Keratinocyte (primary cell): ENCODE data around the gene LRRC73. TPM values are rescaled to one million over a fixed set of nuclear protein-coding genes. Genes with fewer than 3 reads are reported as not detected.

Experiments
- DNase-seq: peaks from one replicate; pipeline ENCODE4 v3.0.0-alpha.2; 2011; ENCODE audit warnings: low read depth, missing footprints, low spot score
- FAIRE-seq: peaks from 2 replicates; lab custom pipeline; 2011; peaks lifted over from hg19 to GRCh38; lab: Jason Lieb, UNC
- H2AFZ ChIP-seq: 2 replicates; pipeline ENCODE4 v1.6.0; 2012; ENCODE audit warnings: low read length, control low read depth, inconsistent platforms; ENCODE audit not compliant: control insufficient read depth
- H3K27ac ChIP-seq: 2 replicates; pipeline ENCODE4 v1.5.1; 2011; ENCODE audit warnings: low read length; ENCODE audit not compliant: control insufficient read depth, insufficient read depth
- H3K27me3 ChIP-seq: 3 replicates; pipeline ENCODE4 v1.6.0; 2011; ENCODE audit warnings: low read length; ENCODE audit not compliant: control insufficient read depth, insufficient read depth; ENCODE audit errors: extremely low read depth
- H3K36me3 ChIP-seq, 2 experiments: 2 replicates in 1 of 2; 3 replicates in 1 of 2; pipeline ENCODE4 v1.5.1; 2011; ENCODE audit warnings: low read length in 2 of 2, mild to moderate bottlenecking in 1 of 2; ENCODE audit not compliant: control insufficient read depth in 2 of 2, insufficient read depth in 2 of 2; ENCODE audit errors: extremely low read depth in 1 of 2
- H3K4me1 ChIP-seq: 3 replicates; pipeline ENCODE4 v1.5.1; 2011; ENCODE audit warnings: low read length; ENCODE audit not compliant: control insufficient read depth, insufficient read depth; ENCODE audit errors: extremely low read depth
- H3K4me2 ChIP-seq: 3 replicates; pipeline ENCODE4 v1.6.0; 2011; ENCODE audit warnings: low read depth, low read length; ENCODE audit not compliant: control insufficient read depth, insufficient read depth; ENCODE audit errors: extremely low read depth
- H3K4me3 ChIP-seq, 3 experiments: fragments of 200-600 bp in 1 of 3; sonication (generic) in 1 of 3; 2 replicates in 2 of 3; 3 replicates in 1 of 3; pipeline ENCODE4 v1.5.1; 2011 to 2016; ENCODE audit warnings: low read length in 3 of 3, mild to moderate bottlenecking in 3 of 3, control low read depth in 2 of 3, inconsistent platforms in 1 of 3, low read depth in 1 of 3, mixed read lengths in 1 of 3, mixed run types in 1 of 3, moderate library complexity in 1 of 3; ENCODE audit not compliant: control insufficient read depth in 2 of 3, insufficient read depth in 2 of 3; ENCODE audit errors: extremely low read depth in 1 of 3
- H3K79me2 ChIP-seq: 2 replicates; pipeline ENCODE4 v1.6.0; 2012; ENCODE audit warnings: low read length; ENCODE audit not compliant: control insufficient read depth, insufficient read depth
- H3K9ac ChIP-seq: 3 replicates; pipeline ENCODE4 v1.6.0; 2011; ENCODE audit warnings: low read length; ENCODE audit not compliant: control insufficient read depth, insufficient read depth; ENCODE audit errors: extremely low read depth
- H3K9me1 ChIP-seq: 3 replicates; pipeline ENCODE4 v1.6.0; 2011; ENCODE audit warnings: low read length; ENCODE audit not compliant: control insufficient read depth, insufficient read depth; ENCODE audit errors: extremely low read depth
- H3K9me3 ChIP-seq: 2 replicates; pipeline ENCODE4 v1.5.1; 2012; ENCODE audit warnings: low read depth, low read length; ENCODE audit not compliant: control insufficient read depth
- H4K20me1 ChIP-seq: 3 replicates; pipeline ENCODE4 v1.6.0; 2011; ENCODE audit warnings: low read length; ENCODE audit not compliant: control insufficient read depth, insufficient read depth; ENCODE audit errors: extremely low read depth
- CTCF ChIP-seq, 3 experiments: IDR thresholded peaks in 1 of 3; conservative IDR thresholded peaks in 1 of 3; optimal IDR thresholded peaks in 1 of 3; 2 replicates in 2 of 3; 3 replicates in 1 of 3; pipeline versions ENCODE3 to v1.5.1; 2011; ENCODE audit warnings: low read length in 3 of 3, mild to moderate bottlenecking in 3 of 3, moderate library complexity in 2 of 3, control low read depth in 1 of 3, inconsistent platforms in 1 of 3; ENCODE audit not compliant: insufficient read depth in 2 of 3; ENCODE audit errors: extremely low read depth in 1 of 3
- EZH2 ChIP-seq: IDR thresholded peaks from one replicate; pipeline ENCODE4 v1.6.1; 2012; ENCODE audit warnings: inconsistent platforms, mild to moderate bottlenecking, low read length, moderate library complexity
- dilution Hi-C: fragments of 300-500 bp; cut with MboI; formaldehyde crosslinking; loops from one replicate; pipeline ENCODE4 v1.7.0; 2020; ENCODE audit warnings: low sequenced_read_pairs; ENCODE audit not compliant: extremely low pct_ligation_motif_present
- polyA plus RNA-seq, 5 experiments: library from polyadenylated mRNA; depleted of rRNA in 3 of 5; stranded (reverse) in 3 of 5; stranded (forward) in 1 of 5; unstranded in 1 of 5; fragments of >200 nt; gene quantifications; 1 replicate in 1 of 5; 2 replicates in 3 of 5; 3 replicates in 1 of 5; pipeline versions ENCODE4 v1.2.1 to v1.2.3, GENCODE V29; 2011 to 2012; ENCODE audit warnings: missing spikeins in 2 of 5, low read depth in 1 of 5, low replicate concordance in 1 of 5

Gene LRRC73
- polyA plus RNA-seq, 1 donor (not counting 4 experiments of a cell fraction or from before 2014, with no cell fraction given) = 0.16 TPM

DNA sequence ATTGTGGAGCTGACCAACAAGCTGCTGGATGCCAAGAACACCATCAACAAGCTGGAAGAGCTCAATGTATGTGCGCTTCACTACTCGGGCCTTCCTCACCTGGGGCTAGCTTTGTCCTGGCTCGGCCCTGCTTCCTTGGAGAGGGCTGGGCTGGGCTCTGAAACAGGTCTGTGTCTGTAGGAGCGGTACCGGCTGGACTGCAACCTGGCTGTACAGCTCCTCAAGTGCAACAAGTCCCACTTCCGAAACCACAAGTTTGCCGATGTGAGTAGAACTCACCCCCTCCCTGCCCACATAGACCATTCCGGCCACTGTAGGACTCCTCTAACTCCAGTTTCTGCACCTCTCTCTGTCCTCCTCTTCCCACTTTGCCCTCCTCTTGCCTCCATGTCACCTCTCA lies 6.7 kb downstream of the LRRC73 start:
- Histone ChIP-seq H3K79me2 (no peaks in the 10 kb centered on the region), H3K9ac (no peak overlapping the region), H2AFZ (no peak overlapping the region), H3K36me3 (peaks cover 46 to 50% of the 10 kb centered on the region in 2 experiments), H3K9me1 (no peaks in the 10 kb centered on the region), H3K4me3 (no peak overlapping the region), H3K9me3 (no peaks in the 10 kb centered on the region), H3K27me3 (no peaks in the 10 kb centered on the region), H3K4me1 (peaks cover 4% of the 10 kb centered on the region), H3K4me2 (no peak overlapping the region), H4K20me1 (no peaks in the 10 kb centered on the region), H3K27ac (no peak overlapping the region)
- dilution Hi-C loops = no loop called here
- TF ChIP-seq EZH2 (no peak), CTCF (optimal IDR thresholded peaks at IDR 0.05 in 1 of 3, IDR thresholded peaks at IDR 0.05 in 1 of 3, conservative IDR thresholded peaks at IDR 0.05 in 1 of 3; ENCODE audit: extremely low read depth in 1 of 3, insufficient read depth in 2 of 3, low read length in 3 of 3) (no peak)
- DNase-seq (no peak), FAIRE-seq (no peak)

DNA sequence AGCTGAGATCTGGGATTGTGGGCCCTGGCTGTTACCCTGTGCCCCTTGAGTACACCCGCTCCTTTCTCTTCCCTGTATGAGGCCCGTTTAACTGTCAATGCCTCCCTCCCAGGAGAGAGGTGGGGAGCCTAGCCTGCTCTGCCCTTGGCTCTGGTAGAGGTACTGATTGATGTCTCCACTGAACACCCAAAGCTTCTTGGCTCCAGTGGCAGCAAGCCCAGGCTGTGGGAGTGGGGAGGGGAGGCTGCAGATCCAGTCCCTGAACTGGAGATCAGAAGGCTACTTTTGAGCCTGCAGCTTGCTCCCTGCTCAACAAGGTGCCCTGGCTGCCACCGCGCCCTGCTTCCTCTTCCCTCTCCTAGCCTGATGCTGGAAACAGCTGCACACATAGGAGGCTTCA lies 7.5 kb downstream of the LRRC73 start:
- no peak for DNase-seq
- Histone ChIP-seq H3K9me3 (no peaks in the 10 kb centered on the region), H3K4me1 (peaks cover 4% of the 10 kb centered on the region), H3K27ac (no peak overlapping the region), H3K4me3 (no peak overlapping the region), H3K4me2 (no peak overlapping the region), H3K27me3 (no peaks in the 10 kb centered on the region), H3K9me1 (no peaks in the 10 kb centered on the region), H2AFZ (no peak overlapping the region), H3K36me3 (peaks cover 47 to 57% of the 10 kb centered on the region in 2 experiments), H4K20me1 (no peaks in the 10 kb centered on the region), H3K9ac (no peak overlapping the region), H3K79me2 (no peaks in the 10 kb centered on the region)
- TF ChIP-seq EZH2 (no peak), CTCF (optimal IDR thresholded peaks at IDR 0.05 in 1 of 3, IDR thresholded peaks at IDR 0.05 in 1 of 3, conservative IDR thresholded peaks at IDR 0.05 in 1 of 3; ENCODE audit: extremely low read depth in 1 of 3, insufficient read depth in 2 of 3, low read length in 3 of 3) (no peak)
- no peak for FAIRE-seq
- dilution Hi-C loops = no loop called here
